ENCODE results near the gene KRT28. TPM values are rescaled to one million over a fixed set of nuclear protein-coding genes. Genes with fewer than 3 reads are reported as not detected.
"Not testable (repeated sequence)": the region's sequence is repeated elsewhere in the genome, so short reads cannot be mapped to it uniquely, and the experiment has no call there.

Gene KRT28
- total RNA-seq, 1 donor from 2014 or later: not detected

DNA sequence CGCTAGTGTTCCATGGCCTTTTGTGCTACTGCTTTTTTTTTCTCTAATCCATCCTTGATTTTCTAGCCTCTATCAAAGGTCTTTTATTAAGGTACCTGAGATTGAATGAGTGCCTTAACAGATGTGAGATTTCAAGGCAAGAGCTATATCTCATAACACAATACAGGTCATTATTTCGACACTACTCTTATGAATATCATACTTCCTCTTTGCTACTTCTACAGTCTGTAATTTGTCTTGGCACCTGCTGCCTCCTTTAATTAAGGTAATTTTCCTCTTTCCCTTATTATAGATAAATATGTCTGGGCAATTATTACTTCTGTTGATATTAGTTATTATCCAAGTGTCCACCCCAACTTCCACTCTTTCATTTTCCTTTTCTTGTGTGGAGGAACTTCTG, 5.3 kb downstream of the KRT28 start:
- DNase-seq (no peak), ATAC-seq (ENCODE audit: poor library complexity) (no peak)
- intact Hi-C loops (cut with DNase I): loop anchor here (5.0 kb wide), 1 partner anchor 177 kb away; no protein-coding TSS in a partner anchor

DNA sequence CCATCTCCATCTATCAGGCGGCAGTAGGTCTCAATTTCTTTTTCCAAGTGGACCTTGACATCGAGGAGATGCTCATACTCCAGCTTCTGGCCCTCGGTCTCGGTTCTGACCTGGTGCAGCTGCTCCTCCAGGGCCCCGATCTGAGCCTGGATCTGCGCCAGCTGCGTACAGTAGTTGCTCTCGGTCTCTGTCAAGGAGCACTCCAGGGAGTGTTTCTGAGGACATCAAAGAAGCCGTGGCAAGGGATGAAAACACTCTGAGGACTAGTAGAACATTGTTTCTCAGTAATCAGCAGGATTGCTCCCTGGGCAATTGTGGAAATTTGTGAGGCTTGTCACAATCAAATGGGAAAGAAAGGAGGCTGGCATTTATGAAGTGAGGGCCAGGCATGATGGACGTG, 5.9 kb downstream of the KRT28 start:
- DNase-seq (no peak), ATAC-seq (ENCODE audit: poor library complexity) (no peak)
- intact Hi-C loops (cut with DNase I): loop anchor here (5.0 kb wide), 1 partner anchor 177 kb away; no protein-coding TSS in a partner anchor

DNA sequence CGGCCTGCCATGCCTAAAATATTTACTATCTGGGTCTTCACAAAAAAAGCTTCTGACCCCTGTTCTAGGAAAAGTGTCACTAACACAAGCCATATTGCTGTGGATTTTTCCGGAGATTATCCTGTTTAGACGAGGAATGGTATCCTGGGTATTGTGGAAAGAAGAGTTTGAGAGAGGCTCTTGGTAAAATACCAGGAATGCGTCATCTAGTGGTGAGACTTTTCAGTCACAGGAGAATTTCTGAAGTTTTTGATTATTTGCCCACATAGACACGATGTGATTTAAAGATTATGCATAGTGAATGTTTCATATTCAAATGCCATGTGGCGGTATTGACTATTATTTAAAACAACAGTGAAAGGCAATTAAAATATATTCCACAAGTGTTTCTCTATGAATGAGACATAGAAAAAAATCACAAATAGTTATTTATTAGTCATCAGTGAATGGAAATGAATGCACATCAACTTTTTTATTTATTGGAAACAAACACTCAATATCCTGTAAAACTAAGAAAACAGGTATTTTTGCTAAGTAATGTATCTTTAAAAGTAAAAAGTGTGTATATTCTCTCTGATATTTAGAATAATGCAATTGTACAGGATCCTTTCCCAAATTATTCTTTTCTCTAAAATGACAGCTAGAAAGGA, 7.8 kb downstream of the KRT28 start:
- DNase-seq (no peak), ATAC-seq (ENCODE audit: poor library complexity) (peak; percentile 69)
- intact Hi-C loops (cut with DNase I): loop anchor here (5.0 kb wide), 1 partner anchor 175 kb away; no protein-coding TSS in a partner anchor

DNA sequence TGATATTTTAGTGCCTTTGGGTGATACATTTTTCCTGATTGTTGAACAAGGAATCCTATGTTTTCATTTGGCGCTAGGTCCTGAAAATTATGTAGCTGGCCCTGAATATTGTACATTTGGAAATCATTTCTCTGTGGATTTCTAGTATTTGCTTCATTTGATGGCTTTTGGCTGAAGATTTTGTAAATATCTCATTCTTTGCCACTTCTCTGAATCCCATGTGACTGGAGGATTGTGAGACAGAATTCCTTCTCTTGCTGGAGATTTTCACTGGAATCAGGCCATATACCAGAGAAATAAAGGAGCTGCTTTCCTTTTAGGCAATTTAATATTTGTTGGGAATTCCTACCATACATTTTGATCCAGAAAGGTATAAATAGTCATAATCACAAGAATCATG, 8.6 kb downstream of the KRT28 start:
- DNase-seq (no peak), ATAC-seq (ENCODE audit: poor library complexity) (peak; percentile 78)
- intact Hi-C loops (cut with DNase I): loop anchor here (5.0 kb wide), 1 partner anchor 174 kb away; no protein-coding TSS in a partner anchor

DNA sequence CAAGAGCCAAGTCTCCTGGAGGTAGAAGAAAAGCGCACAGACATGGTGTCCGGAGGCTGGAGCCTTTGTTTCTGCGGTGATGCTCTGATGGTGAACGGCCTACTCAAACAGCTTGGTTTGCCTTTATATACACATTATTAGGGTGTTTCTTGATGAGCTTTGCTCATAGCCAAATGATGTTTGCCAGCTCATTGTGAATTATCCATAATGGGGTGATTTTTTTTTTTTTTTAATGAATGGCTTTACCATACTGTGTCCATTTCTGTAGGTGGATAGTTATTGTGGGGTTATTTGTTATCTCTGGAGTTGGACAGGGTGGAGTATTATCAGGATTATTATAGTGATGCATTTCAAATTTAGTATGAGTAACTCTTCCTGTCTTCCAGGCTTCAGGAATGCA, 17.3 kb downstream of the KRT28 start, which contains the start of gene KRT27:
Gene KRT27 (minus strand): TSS at position 101 of the 400 bp plus-strand sequence. CDS start 57 bp downstream, at position 44.
- intact Hi-C loops (cut with DNase I): no loop called here
- DNase-seq (no peak), ATAC-seq (ENCODE audit: poor library complexity) (no peak)

GRCh38 chr17:40779181-40779909, 20.4 kb downstream of the KRT28 start:
- ATAC-seq (ENCODE audit: poor library complexity) (no peak), DNase-seq (no peak)
- intact Hi-C loops (cut with DNase I): no loop called here

- DNase-seq: no peak
- no peak for ATAC-seq (ENCODE audit: poor library complexity)
- intact Hi-C loops (cut with DNase I): no loop called here
Observed at GRCh38 chr17:40778461-40778860, 21.3 kb downstream of the KRT28 start.

DNA sequence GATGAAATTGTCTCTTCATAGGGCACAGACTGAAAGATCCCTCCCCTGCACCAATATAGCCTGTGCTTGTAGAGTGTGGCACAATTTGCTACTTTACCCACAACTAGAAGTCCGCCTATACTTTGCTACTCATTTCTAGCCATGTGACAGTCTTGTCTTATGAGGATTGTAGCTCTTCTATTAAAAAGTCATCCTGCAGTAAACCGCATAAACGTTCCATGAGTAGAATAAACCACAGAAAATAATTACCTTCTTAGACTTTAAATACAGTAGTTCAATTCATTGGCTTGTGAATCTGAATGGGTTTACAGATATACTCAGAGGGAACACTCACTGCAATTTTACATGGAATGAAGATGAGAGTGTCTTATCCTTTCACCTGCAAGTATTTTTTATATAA, 21.8 kb downstream of the KRT28 start:
- intact Hi-C loops (cut with DNase I): no loop called here
- ATAC-seq (ENCODE audit: poor library complexity) (no peak), DNase-seq (no peak)

GRCh38 chr17:40777459-40777858, 22.3 kb downstream of the KRT28 start:
- intact Hi-C loops (cut with DNase I): no loop called here
- DNase-seq: no peak
- ATAC-seq (ENCODE audit: poor library complexity): no peak

DNA sequence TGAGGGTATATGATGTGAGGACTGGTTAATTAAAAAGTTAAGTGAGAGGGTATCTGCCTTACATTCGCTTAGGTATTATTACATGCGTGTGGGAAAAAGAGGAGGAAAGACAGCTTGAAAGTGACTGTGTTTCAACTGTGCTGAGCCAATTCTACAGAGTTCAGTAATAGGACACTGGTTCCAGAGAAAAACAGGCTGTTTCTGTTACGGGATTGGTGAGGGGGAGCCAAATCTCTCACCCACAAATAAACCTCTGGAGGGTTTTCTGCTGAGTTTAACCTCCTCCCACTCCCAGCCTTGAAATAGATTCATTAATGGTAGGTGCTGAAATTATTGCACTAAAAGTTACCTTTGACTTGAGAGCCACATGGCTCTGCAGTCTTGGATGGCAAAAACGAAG, 23.8 kb downstream of the KRT28 start:
- DNase-seq (no peak), ATAC-seq (ENCODE audit: poor library complexity) (peak; percentile 87)
- intact Hi-C loops (cut with DNase I): no loop called here

GRCh38 chr17:40772101-40772500, 27.7 kb downstream of the KRT28 start, which contains the start of gene KRT26:
Gene KRT26 (minus strand): TSS chr17:40772201. CDS start chr17:40772113, 88 bp downstream.
- DNase-seq (no peak), ATAC-seq (ENCODE audit: poor library complexity) (no peak)
- intact Hi-C loops (cut with DNase I): no loop called here

GRCh38 chr17:40765657-40766056, 34.1 kb downstream of the KRT28 start:
- ATAC-seq (ENCODE audit: poor library complexity) (no peak), DNase-seq (no peak)
- intact Hi-C loops (cut with DNase I): no loop called here

DNA sequence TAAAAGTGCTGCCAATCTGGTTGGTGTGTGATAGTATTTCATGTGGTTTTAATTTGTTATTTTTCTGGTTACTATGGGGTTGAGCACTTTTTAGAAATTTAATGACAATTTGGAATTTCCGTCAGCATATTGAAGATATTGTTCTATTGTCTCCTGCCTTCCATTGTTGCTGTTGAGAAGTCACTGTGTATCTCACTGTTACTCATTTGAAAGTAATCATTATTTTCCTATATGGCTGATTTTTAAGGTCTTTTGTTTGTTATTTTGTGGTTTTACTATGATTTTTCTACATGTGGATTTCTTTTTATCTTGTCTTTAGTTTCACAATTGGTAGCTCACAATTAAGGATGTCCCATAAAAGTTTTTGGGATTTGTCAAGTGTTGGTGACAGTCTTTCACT, 36.0 kb downstream of the KRT28 start:
- intact Hi-C loops (cut with DNase I): no loop called here
- ATAC-seq (ENCODE audit: poor library complexity) (no peak), DNase-seq (no peak)

DNA sequence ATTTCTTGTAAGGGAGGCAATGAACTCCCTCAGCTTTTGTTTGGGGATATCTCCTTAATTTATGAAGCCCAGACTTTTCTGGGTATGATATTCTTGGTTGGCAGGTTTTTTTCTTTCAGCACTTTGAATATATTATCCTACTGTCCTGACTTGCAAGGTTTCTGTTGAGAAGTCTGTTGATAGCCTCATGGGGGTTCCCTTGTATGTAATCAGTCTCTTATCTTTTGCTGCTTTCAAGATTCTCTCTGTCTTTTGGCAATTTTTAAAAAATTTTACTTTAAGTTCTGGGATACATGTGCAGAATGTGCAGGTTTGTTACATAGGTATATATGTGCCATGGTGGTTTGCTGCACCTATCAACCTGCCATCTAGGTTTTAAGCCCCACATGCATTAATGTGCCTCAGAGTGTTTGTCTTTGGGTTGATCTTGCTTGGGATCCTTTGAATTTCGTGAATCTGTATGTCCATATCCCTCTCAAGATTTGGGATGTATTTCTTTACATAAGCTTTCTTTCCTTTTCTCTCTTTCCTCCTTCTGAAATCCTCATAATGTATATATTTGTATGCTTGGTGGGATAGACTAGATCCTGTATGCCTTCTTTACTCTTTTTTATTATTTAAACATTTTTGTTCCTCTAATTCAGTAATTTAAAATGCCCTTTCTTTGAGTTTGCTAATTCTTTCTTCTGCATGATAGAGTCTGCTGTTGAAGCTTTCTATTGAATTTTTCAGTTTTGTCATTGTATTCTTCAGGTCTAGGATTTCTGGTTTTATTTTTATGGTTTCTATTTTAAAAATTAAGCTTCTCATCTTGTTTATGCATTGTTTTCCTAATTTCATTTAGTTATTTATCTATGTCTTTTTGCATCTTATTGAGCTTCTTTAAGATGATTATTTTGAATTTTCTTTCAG, 39.4 kb downstream of the KRT28 start:
- intact Hi-C loops (cut with DNase I): no loop called here
- no peak for ATAC-seq (ENCODE audit: poor library complexity)
- no peak for DNase-seq

DNA sequence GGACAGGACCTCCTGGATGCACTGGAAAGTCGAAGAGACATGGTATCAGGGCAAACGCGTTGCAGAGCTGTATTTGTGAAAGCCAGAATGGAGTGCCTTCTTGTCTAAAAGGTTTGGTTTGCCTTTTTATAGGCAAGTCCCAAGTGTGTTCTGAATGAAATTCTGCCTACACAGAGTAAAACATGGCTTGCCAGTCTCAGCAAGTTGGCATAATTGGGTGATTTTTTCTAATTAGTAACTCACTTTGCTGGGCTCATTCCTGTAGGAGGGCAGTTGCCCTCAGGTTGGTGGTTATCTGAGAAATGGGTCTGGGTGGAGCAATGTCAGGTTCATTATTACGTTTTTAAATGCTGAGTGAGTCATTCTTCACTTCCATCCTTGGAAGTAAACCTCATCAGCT, 44.5 kb downstream of the KRT28 start, which contains the start of gene KRT25:
Gene KRT25 (minus strand): TSS at position 101 of the 400 bp plus-strand sequence. CDS start 60 bp downstream, at position 41.
- no peak for DNase-seq
- no peak for ATAC-seq (ENCODE audit: poor library complexity)
- intact Hi-C loops (cut with DNase I): no loop called here

GRCh38 chr17:40753804-40754203, 46.0 kb downstream of the KRT28 start:
- ATAC-seq (ENCODE audit: poor library complexity): no peak
- intact Hi-C loops (cut with DNase I): no loop called here
- DNase-seq: no peak

DNA sequence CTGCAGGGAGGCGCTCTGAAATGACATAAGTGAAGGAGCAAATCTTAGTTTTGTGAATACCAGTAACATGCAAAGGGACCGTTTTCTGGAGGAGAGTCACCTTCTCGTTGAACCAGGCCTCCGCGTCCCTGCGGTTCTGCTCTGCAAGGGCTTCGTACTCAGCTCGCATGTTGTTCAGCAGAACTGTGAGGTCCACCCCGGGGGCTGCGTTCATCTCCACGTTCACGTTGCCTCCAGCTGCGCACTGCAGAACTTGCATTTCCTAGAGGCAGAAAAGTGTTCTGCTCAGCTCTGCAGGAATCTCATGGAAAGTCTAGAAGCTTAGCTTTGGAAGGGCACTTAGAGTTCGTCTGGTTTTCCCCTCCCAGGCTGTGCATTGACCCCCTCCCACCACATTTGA, 48.7 kb downstream of the KRT28 start:
- DNase-seq: no peak
- no peak for ATAC-seq (ENCODE audit: poor library complexity)
- intact Hi-C loops (cut with DNase I): no loop called here

DNA sequence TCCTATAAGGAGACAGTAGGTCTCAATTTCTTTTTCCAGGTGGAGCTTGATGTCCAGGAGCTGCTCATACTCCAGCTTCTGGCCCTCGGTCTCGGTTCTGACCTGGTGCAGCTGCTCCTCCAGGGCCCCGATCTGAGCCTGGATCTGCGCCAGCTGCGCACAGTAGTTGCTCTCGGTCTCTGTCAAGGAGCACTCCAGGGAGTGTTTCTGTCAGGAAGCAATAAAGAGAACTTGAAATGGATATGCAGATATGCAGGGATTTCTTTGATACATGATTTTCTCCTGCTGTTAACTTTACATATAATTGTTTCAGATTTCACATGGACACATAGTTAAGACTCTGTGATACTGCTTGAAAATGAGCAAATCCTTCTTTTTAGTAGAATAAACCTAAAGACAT, 49.4 kb downstream of the KRT28 start:
- no peak for ATAC-seq (ENCODE audit: poor library complexity)

DNA sequence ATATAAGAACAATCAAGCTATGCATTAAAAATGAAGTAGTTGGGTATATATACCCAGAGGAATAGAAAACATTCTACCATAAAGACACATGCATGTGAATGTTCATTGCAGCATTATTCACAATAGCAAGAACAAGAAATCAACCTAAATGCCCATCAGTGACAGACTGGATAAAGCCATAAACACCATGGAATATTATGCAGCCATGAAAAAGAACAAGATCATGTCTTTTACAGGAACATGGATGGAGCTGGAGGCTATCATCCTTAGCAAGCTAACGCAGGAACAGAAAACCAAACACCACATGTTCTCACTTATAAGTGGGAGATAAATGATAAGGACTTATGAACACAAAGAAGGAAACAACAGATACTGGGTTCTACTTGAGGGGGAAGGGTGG, 51.1 kb downstream of the KRT28 start:
- intact Hi-C loops (cut with DNase I); DNase-seq; ATAC-seq (ENCODE audit: poor library complexity): not testable (repeated sequence)

More for the DNA sequence above, 49.4 kb downstream of the KRT28 start:
- DNase-seq: no peak
- intact Hi-C loops (cut with DNase I): no loop called here
